ENCODE results near the gene SEMA3G.

SEMA3G gene

DNA sequence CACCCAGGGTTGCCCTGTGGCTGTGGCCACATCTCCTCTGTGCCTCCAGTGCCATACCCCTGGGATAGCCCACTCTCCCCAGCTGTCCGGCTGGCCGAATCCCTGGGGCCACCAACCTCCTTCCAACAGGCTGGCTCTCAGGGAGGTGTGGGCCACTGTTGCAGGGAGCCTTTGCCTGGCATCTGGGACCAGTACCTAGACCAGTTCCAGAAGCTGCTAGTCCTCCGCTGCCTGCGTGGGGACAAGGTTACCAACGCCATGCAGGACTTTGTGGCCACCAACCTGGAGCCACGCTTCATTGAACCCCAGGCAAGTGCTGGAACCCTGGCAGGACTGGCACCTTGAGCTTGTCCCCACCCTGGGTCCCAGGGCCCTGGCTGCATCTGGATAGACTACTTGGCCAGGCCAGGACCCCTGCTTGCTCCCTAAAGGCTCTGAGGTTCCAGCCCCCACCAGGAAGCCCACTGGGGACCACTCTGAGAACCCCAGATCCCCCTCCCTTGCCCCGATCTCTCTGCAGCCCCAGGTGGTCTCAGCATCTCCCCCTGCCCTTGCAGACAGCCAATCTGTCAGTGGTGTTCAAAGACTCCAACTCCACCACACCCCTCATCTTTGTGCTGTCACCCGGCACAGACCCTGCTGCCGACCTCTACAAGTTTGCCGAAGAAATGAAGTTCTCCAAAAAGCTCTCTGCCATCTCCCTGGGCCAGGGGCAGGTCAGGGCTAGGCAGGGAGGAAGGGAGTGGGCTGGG, 50.0 kb downstream of the SEMA3G start:
- no peak for DNase-seq

GRCh38 chr3:52393959-52394670, 50.8 kb downstream of the SEMA3G start:
- DNase-seq = no peak

DNA sequence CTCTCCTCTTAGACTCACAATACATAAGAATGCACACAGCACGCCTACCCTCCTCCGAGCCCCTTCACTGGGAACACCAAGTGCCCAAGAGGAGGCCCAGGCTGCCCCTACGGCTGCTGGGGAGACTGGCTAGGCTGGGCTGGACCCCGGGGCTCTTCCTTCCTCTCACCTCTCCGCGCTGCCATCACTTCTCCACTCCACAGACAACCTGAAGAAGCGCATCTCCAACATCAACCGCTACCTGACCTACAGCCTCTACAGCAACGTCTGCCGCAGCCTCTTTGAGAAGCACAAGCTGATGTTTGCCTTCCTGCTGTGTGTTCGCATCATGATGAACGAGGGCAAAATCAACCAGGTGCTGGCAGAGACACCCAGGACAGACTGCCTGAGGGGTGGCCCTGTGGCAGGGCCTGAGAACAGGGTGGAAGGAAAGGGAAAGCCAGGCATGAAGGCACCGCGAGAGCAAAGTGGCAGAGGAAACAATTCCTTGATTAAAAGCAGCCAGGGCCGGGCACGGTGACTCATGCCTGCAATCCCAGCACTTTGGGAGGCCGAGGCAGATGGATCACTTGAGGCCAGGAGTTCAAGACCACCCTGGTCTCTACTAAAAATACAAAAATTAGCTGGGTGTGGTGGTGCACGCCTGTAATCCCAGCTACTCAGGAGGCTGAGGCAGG, 51.6 kb downstream of the SEMA3G start:
- no peak for DNase-seq

GRCh38 chr3:52392216-52392930, 52.5 kb downstream of the SEMA3G start:
- DNase-seq = no peak

- no peak for DNase-seq
These were observed 53.8 kb downstream of the SEMA3G start for GRCh38 chr3:52391096-52391495.

- no peak for DNase-seq
These were observed 56.0 kb downstream of the SEMA3G start for GRCh38 chr3:52388933-52389332.

DNA sequence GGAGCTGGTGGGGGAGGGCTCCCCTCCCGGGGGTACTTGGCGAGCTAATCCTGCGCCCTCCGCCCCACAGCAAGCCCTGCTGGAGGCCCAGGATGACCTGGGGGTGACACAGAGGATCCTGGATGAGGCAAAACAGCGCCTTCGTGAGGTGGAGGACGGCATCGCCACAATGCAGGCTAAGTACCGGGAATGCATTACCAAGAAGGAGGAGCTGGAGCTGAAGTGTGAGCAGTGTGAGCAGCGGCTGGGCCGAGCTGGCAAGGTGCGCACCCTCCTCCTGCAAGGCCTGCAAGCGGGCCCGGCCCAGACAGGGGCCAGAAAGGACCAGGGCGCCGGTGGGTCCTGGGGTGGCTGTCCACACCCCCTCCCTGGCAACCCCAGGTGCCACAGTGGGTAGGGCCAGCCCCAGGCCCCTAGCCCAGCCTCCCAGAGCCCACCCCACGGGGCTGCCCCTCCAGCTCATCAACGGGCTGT, 56.5 kb downstream of the SEMA3G start:
- DNase-seq = no peak

GRCh38 chr3:52387481-52387880, 57.4 kb downstream of the SEMA3G start:
- no peak for DNase-seq

GRCh38 chr3:52385157-52385556, 59.7 kb downstream of the SEMA3G start:
- no peak for DNase-seq

DNA sequence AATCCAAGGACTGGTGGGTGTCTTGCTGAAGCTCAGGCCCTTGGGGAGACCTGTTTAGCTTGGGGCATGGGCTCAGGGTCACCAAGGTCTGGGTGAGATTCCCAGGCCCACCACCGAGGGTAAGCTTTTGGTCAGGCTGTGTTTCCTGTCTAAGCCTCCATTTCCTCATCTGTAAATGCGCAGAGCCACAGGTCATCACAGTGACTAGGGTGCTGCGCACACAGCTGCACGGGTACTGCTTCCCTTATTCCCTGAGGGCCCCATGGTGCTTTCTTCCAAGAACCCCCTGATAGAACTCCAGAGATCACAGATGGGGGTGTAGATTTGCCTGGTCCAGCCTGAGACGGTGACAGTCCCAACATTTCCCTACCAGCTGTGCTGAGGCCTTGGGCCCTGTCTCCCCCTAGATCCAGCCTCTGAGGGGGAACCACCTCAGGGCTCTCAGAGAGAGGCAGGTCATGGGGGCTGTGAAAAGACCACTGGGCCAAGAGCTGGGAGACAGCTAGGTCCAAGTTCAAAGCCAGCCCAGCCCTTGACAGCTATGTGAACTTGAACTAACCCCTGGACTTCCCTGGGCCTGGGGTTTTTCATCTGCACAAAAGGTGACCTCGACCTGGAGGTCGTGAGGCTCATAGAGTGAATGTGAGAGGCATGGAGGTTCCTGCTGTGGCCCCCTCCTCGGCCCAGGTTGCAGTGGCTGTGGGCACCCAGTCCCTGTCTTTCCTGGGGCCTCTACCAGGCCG, 60.7 kb downstream of the SEMA3G start:
- DNase-seq = no peak

DNA sequence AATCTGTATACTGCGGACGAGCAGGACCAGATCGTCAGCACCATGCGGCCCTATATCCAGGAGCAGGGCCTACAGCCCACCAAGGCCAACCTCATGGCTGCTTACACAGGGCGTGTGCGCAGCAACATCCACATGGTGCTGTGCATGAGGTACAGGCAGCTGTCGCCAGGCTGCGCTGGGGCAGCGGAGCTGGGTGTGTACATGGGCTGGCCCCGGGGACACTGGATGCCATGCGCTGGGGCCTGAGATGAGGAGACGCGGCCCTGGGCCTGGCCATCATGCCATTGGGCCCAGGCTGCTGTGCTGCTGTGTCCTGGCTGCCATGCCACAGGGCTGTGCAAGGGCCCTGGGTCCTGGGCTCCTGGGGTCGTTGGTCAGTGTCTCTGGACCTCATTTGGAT, 61.5 kb downstream of the SEMA3G start:
- DNase-seq = no peak

Data from stimulated activated naive CD4-positive, alpha-beta T cell (primary cell).